ES-I3 (cell line): ENCODE results near the gene AXIN2.
"Not testable (repeated sequence)": the region's sequence is repeated elsewhere in the genome, so short reads cannot be mapped to it uniquely, and the experiment has no call there.

ENCODE experiments used
- H3K36me3 ChIP-seq: 2 replicates; pipeline ENCODE4 v1.6.1; 2013; ENCODE audit warnings: mild to moderate bottlenecking, low read length, control low read depth, moderate library complexity; ENCODE audit not compliant: insufficient read depth
- H3K4me1 ChIP-seq: 2 replicates; pipeline ENCODE4 v1.6.1; 2013; ENCODE audit warnings: mild to moderate bottlenecking, control low read depth, low read length; ENCODE audit not compliant: insufficient read depth
- H3K9ac ChIP-seq: 2 replicates; pipeline ENCODE4 v1.6.1; 2013; ENCODE audit warnings: low read depth, mild to moderate bottlenecking, low read length, moderate library complexity
- H3K9me3 ChIP-seq: 2 replicates; pipeline ENCODE4 v1.6.1; 2013; ENCODE audit warnings: mild to moderate bottlenecking, low read length, moderate library complexity; ENCODE audit not compliant: control insufficient read depth, insufficient read depth

AXIN2 gene

DNA sequence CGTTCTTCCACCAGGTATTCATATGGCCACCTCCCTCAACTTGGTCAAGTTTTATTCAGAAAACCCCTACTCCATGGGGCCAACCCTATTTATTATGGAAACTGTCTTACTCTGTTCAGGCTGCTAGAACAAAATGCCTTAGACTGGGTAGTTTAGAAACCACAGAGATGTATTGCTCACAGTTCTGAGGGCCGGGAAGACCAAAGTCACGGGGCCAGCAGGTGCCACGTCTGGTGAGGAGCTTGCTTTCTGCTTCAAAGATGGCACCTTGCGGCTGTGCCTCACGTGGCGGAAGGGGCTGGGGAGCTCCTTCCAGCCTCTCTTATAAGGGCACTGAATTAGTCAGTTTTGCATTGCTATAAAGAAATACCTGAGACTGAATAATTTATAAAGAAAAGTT, 74.3 kb downstream of the AXIN2 start:
- no peak overlapping the region for H3K9ac ChIP-seq

DNA sequence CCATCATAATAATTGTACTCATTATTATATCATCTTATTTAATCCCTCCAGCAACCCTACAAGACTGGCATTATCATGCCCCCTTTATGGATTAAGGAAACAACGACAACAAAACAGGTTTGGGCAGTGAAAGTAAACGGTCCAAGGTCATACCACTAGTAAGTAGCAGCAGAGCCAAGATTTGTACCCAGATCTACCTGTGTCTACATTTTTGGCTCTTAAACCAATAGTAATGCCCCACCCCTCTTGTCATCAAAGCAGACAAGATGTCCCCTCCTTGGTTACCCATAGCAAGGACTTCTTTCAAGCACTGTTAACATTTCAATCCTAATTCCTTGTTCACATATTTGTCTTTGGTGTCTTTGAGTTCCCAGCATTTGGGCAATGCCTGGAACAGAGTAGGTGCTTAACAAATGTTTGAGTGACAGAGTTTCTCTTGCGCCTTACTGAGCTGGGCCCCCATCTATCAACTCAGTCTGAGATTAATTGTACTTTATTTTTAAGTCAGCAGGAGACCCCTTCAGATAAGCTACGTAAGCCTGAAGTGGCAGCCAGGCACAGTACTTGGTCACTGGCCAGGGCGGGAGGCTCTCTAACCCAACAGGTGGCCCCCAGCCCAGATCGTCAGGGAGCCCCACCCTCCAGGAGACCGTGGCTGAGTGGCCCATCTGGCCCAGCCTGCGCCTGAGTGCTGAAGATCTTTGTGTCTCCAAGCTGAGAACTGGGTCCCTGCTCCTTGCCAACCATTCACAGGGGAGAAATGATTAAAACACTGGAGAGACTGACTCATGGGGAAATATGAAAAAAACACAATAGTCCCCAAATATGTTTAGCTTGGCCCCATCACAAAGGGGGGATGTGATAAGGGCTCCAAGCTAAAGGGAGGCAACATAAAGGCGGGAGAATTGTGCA, 75.8 kb downstream of the AXIN2 start:
- H3K9me3 ChIP-seq = no peaks in the 10 kb centered on the region
- no peaks in the 10 kb centered on the region for H3K36me3 ChIP-seq
- no peak overlapping the region for H3K9ac ChIP-seq
- no peaks in the 10 kb centered on the region for H3K4me1 ChIP-seq

More for the DNA sequence above, 74.3 kb downstream of the AXIN2 start:
- H3K36me3 ChIP-seq = no peaks in the 10 kb centered on the region
- H3K4me1 ChIP-seq = no peaks in the 10 kb centered on the region
- H3K9me3 ChIP-seq = no peaks in the 10 kb centered on the region

GRCh38 chr17:65484405-65484804, 77.0 kb downstream of the AXIN2 start:
- H3K9me3 ChIP-seq, H3K9ac ChIP-seq, H3K36me3 ChIP-seq, H3K4me1 ChIP-seq: not testable (repeated sequence)

GRCh38 chr17:65483438-65483837, 78.0 kb downstream of the AXIN2 start:
- Histone ChIP-seq H3K4me1 (no peaks in the 10 kb centered on the region), H3K9ac (no peak overlapping the region), H3K9me3 (no peaks in the 10 kb centered on the region), H3K36me3 (no peaks in the 10 kb centered on the region)

GRCh38 chr17:65482201-65482600, 79.2 kb downstream of the AXIN2 start:
- Histone ChIP-seq H3K9ac (no peak overlapping the region), H3K36me3 (no peaks in the 10 kb centered on the region), H3K9me3 (no peaks in the 10 kb centered on the region), H3K4me1 (no peaks in the 10 kb centered on the region)

GRCh38 chr17:65479282-65479681, 82.2 kb downstream of the AXIN2 start:
- Histone ChIP-seq H3K9me3 (no peaks in the 10 kb centered on the region), H3K9ac (no peak overlapping the region), H3K36me3 (no peaks in the 10 kb centered on the region), H3K4me1 (no peaks in the 10 kb centered on the region)
